Measurements from ENCODE around the gene CYP19A1.

The CYP19A1 gene

DNA sequence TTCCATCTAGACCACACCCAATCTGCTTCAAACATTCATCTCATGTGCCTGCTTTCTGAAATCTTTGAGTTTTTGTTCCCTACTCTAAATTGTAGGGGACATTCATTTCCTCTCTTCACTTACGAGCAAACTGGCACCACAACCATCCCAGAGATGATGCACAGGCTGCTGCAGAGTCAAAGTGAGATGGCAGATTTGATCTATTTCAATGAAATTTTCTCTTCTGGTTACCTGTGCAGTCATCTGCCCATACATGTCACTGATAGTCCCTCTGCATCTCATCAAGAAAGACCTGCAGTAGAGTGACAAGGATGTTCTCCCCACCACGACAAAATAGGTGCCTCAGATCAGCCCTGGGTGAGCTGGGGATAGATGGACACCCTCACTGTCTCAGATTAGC lies 125.5 kb downstream of the CYP19A1 start:
- H3K4me3 ChIP-seq (ENCODE audit: low read depth, low read length) = no peak overlapping the region
- TF ChIP-seq, protein P1, sequence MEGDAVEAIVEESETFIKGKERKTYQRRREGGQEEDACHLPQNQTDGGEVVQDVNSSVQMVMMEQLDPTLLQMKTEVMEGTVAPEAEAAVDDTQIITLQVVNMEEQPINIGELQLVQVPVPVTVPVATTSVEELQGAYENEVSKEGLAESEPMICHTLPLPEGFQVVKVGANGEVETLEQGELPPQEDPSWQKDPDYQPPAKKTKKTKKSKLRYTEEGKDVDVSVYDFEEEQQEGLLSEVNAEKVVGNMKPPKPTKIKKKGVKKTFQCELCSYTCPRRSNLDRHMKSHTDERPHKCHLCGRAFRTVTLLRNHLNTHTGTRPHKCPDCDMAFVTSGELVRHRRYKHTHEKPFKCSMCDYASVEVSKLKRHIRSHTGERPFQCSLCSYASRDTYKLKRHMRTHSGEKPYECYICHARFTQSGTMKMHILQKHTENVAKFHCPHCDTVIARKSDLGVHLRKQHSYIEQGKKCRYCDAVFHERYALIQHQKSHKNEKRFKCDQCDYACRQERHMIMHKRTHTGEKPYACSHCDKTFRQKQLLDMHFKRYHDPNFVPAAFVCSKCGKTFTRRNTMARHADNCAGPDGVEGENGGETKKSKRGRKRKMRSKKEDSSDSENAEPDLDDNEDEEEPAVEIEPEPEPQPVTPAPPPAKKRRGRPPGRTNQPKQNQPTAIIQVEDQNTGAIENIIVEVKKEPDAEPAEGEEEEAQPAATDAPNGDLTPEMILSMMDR (IDR thresholded peaks at IDR 0.05; ENCODE audit: low read depth, low read length) = no peak

DNA sequence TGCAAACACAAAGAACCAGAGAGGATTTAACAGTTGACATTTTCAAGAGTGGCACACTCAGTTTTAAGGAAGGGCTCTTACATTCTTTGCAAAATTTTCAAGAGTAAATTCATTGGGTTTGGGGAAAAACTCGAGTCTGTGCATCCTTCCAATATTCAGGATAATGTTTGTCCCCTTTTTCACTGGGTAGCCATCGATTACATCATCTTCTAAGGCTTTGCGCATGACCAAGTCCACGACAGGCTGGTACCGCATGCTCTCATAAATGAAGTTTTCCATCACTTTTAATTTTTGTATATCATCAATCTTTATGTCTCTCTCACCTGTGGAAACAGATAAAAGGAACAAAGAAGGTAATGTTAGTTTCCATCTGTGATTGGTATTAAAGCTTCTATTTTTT lies 126.2 kb downstream of the CYP19A1 start:
- H3K4me3 ChIP-seq (ENCODE audit: low read depth, low read length) = no peak overlapping the region
- TF ChIP-seq, protein P1 (IDR thresholded peaks at IDR 0.05; ENCODE audit: low read depth, low read length) = no peak

DNA sequence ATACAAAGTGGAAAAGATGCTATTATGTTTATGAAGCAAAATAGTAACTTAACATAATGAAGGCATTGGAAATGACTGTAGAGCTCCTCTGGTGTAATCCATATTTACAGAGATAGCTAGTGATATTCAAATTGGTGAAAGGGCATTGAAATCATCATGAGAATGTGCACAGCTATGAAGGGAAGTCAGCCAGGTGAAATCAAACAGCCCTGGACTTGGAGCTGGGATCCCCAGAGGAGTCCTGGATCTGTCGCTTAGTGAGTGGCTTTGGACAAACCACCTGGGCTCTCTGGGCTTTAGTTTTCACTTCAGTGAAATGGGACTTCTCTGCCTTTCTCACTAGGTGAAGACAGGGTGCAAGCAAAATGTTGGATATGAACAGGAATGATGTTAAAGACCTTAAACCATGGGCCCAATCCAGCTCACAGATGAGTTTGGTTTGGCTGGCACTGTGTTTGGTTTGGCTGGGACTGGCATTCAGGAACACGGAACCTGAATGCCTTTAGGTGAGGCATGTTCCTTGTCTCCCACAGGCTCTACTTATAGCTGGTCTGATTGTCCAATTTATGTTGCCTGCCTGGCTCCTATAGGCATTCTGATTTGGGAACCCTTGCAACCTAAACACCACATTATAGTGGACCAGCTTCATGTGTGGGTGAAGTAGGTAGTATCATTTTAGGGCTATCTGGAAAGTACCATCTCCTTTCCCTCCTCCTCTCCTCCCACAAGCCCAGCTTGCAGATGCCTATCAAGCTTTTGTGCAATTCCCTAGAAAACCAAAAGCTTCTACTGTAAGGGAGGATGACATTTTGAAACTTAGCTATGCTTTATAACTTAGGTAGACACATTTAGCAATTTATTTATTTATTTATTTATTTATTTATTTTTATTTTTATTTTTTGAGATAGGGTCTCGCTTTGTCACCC lies 133.1 kb downstream of the CYP19A1 start:
- no peak overlapping the region for H3K4me3 ChIP-seq (ENCODE audit: low read depth, low read length)
- TF ChIP-seq, protein P1 (IDR thresholded peaks at IDR 0.05; ENCODE audit: low read depth, low read length) = no peak

DNA sequence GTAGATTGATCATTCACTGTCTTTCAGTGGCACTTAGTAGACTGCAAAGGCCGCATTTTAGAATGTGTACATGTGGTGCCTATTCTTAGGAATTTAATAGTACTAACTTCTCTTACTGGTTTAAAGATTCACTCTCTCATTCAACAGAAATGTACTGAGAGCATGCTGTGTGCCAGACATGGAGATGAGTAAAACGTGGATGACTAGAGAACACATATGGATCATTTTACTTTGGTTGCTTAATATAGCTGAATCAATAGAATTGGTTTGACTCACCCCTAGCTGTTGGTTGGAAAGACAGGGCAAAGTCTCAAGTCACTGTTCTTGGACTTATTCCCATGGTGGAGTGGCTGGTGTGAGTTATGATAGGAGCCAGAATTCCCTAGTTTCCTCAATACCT lies 134.6 kb downstream of the CYP19A1 start:
- TF ChIP-seq, protein P1 (IDR thresholded peaks at IDR 0.05; ENCODE audit: low read depth, low read length) = no peak
- no peak overlapping the region for H3K4me3 ChIP-seq (ENCODE audit: low read depth, low read length)

DNA sequence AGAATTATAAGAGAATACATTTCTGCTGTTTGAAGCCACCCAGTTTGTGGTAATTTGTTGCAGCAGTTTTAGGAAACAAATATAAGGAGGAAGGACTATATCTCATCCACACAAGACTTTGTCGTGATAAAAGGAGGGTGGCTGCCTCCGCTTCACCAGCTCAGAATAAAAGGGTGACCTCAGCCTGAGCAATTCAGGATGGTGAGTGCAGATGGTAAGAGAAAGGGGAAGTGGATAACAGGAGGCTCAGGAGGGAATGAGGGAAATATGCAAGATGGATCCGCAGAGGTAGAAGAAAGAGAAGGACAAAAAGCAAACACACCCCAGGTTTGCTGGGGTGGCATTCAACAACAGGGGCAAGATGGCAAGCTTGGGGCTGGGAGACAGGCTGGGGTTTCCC lies 135.6 kb downstream of the CYP19A1 start:
- TF ChIP-seq, protein P1 (IDR thresholded peaks at IDR 0.05; ENCODE audit: low read depth, low read length) = no peak
- H3K4me3 ChIP-seq (ENCODE audit: low read depth, low read length) = no peak overlapping the region

DNA sequence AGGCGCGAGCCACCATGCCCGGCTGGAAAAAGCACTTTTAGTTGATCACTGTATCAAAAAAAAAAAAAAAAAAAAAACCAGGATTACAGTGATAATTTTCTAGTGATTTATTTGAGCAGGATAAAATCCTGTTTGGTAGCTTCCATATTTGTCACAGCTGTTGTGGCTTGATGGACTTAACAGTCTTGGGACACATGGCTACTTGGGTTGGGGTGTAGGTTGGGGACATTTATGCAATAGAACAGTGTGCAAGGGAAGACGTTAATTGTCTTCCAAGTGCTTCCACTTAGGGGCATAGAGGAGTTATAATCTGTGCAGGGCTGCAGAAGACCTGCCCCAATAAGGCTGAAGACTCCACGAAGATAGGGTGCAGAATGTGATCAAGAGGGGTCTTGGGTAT lies 136.8 kb downstream of the CYP19A1 start:
- no peak overlapping the region for H3K4me3 ChIP-seq (ENCODE audit: low read depth, low read length)
- TF ChIP-seq, protein P1 (IDR thresholded peaks at IDR 0.05; ENCODE audit: low read depth, low read length) = no peak

DNA sequence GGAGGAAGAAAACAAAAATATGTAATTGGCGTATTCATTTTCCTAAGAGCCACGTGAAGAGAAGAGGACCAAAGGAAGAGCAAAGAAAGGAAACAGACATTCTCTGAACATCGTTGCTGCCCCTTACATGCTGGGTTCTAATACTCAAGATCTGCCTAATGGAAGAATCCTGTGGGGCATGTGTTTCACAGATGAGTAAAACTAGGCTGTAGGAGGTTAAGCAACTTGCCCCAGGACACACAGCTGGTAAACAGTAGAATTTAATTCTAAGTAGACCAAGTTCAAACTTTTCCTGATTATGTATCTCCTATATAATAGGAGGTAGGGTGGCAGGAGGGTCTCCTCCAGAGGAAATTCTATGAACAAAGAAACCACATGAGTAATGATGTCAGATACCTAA lies 137.6 kb downstream of the CYP19A1 start:
- TF ChIP-seq, protein P1 (IDR thresholded peaks at IDR 0.05; ENCODE audit: low read depth, low read length) = no peak

More for the DNA sequence above, 137.6 kb downstream of the CYP19A1 start:
- no peak overlapping the region for H3K4me3 ChIP-seq (ENCODE audit: low read depth, low read length)
